GM12865 (cell line): ENCODE data around the gene MCHR1.
"Not testable (repeated sequence)": the region's sequence is repeated elsewhere in the genome, so short reads cannot be mapped to it uniquely, and the experiment has no call there.

Source experiments
- DNase-seq: peaks from one replicate; pipeline ENCODE4 v3.0.0; 2010; ENCODE audit warnings: low read depth
- H3K4me3 ChIP-seq: 2 replicates; pipeline ENCODE4 v1.5.1; 2011; ENCODE audit warnings: mild to moderate bottlenecking, low read depth, low read length, control low read depth
- TF ChIP-seq, protein P1 (sequence below): IDR thresholded peaks from 2 replicates; pipeline ENCODE4 v1.5.1; 2011; ENCODE audit warnings: low read length, control low read depth, low read depth, inconsistent platforms; ENCODE audit not compliant: insufficient read depth; ENCODE audit errors: missing control alignments

MCHR1 gene

GRCh38 chr22:40671796-40672360, 7.4 kb upstream of the MCHR1 start:
- TF ChIP-seq, protein P1, sequence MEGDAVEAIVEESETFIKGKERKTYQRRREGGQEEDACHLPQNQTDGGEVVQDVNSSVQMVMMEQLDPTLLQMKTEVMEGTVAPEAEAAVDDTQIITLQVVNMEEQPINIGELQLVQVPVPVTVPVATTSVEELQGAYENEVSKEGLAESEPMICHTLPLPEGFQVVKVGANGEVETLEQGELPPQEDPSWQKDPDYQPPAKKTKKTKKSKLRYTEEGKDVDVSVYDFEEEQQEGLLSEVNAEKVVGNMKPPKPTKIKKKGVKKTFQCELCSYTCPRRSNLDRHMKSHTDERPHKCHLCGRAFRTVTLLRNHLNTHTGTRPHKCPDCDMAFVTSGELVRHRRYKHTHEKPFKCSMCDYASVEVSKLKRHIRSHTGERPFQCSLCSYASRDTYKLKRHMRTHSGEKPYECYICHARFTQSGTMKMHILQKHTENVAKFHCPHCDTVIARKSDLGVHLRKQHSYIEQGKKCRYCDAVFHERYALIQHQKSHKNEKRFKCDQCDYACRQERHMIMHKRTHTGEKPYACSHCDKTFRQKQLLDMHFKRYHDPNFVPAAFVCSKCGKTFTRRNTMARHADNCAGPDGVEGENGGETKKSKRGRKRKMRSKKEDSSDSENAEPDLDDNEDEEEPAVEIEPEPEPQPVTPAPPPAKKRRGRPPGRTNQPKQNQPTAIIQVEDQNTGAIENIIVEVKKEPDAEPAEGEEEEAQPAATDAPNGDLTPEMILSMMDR: no peak
- DNase-seq: no peak
- no peak overlapping the region for H3K4me3 ChIP-seq

- no peak overlapping the region for H3K4me3 ChIP-seq
- TF ChIP-seq, protein P1: no peak
- DNase-seq: no peak
These were observed 6.3 kb upstream of the MCHR1 start for GRCh38 chr22:40673017-40673416.

DNA sequence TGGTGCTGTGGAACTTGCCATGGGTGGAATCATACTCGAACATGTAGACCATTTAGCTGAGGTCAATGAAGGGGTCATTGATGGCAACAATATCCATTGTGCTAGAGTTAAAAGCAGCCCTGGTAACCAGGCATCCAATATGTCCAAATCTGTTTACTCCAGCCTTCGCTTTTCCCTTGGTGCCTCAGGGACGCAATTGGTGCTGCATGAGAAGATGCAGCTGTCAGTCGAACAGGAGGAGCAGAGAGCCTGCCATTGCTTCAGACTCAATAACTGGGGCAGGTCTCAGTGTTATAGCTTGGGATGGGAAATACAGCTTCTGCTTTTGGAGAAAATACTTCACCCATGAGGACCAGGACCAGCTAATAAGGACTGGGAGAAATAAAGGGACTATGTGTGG, 5.0 kb upstream of the MCHR1 start:
- DNase-seq: no peak
- no peak overlapping the region for H3K4me3 ChIP-seq
- TF ChIP-seq, protein P1: no peak

DNA sequence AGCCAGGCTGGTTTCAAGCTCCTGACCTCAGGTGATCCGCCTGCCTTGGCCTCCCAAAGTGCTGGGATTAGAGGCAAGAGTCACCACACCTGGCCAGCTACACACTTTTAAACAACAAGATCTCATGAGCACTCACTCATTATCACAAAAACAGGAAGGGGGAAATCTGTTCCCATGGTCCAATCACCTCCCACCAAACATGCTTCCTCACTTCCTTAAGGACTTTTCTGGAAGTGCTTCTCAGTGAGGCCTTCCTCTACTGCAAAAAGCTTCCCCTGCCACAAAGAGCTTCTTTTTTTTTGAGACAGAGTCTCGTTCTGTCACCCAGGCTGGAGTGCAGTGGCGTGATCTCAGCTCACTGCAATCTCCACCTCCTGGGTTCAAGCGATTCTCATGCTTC, 3.1 kb upstream of the MCHR1 start:
- DNase-seq, H3K4me3 ChIP-seq: not testable (repeated sequence)

- H3K4me3 ChIP-seq: no peak overlapping the region
- DNase-seq: no peak
- TF ChIP-seq, protein P1: no peak
These were observed 2.6 kb upstream of the MCHR1 start for GRCh38 chr22:40676644-40677043.

GRCh38 chr22:40678493-40679248, 613 bp upstream of the MCHR1 start:
- TF ChIP-seq, protein P1: no peak
- H3K4me3 ChIP-seq: no peak overlapping the region
- no peak for DNase-seq

- no peak for DNase-seq
- TF ChIP-seq, protein P1: no peak
- no peak overlapping the region for H3K4me3 ChIP-seq
These were observed 907 bp downstream of the MCHR1 start for GRCh38 chr22:40679964-40680818.
